ENCODE measurements around the gene TYSND1.
"Not testable (repeated sequence)": the region's sequence is repeated elsewhere in the genome, so short reads cannot be mapped to it uniquely, and the experiment has no call there.

TYSND1 gene

DNA sequence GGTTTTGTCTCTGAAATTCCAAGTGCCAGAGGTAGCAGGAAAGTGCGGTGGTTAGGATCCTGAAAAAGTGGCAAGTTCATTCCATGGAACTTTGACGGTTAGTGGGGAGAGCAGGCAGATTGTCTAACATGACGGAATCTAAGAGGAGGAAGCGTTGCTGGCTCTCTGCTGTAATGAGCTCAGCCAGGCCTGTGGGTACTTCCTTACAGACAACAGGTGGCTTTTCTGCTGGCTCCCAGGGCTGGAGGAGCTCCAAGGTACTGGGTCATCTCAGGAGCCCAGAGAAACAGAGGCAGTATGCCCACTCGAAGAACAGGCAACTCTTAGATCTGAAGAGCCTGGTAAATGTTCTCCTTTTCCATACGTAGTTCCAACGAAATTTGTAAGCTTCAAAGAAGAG lies 10.8 kb downstream of the TYSND1 start:
- in situ Hi-C loops (cut with MboI; ENCODE audit: low sequenced_read_pairs), result no loop called here

DNA sequence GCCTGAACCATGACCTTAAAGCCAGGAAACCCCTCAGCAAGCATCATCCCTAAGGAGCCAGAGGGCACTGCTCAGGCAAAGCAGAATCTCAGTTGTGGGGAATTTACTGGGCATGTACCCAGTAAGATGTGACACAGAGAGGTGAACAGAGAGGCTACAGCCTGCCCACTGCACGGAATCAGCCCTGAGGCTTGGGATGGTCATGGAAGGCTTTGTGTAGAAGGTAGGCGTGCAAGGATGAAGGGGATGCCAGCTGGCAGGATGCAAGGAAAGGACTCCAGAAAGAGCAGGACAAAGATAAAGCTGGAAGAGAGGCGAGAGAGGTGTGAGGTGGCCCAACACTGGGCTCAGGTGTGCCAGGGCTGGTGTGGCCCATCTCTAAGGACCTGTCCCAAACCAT lies 11.5 kb downstream of the TYSND1 start:
- in situ Hi-C loops (cut with MboI; ENCODE audit: low sequenced_read_pairs), result no loop called here

GRCh38 chr10:70132098-70133029 lies 14.1 kb downstream of the TYSND1 start, which contains the start of gene AIFM2:
TSS of gene AIFM2 (minus strand) at chr10:70132825. CDS start at chr10:70124084, 8,741 bp downstream.
- in situ Hi-C loops (cut with MboI; ENCODE audit: low sequenced_read_pairs), result no loop called here

DNA sequence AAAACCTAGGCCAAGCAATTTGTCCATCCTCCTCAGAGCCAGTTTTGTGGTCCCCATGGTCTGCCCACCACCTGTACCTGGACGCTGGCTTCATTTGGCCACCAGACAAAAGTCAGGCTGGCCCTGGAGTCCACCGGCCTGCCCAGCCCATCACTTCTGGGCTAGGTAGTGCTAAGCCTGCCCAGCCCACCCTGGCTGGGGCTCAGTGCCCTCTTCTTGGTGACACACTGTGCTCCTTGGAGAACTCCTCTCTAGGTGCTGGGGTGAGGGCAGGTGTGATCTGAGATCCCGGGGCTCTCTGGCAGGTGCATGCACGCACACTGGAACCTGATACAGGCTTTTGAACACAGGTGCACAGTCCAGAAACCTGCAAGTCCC lies 15.0 kb downstream of the TYSND1 start:
- in situ Hi-C loops (cut with MboI; ENCODE audit: low sequenced_read_pairs), result no loop called here

- in situ Hi-C loops (cut with MboI; ENCODE audit: low sequenced_read_pairs), result no loop called here
These were observed 15.5 kb downstream of the TYSND1 start for GRCh38 chr10:70130878-70131559.

DNA sequence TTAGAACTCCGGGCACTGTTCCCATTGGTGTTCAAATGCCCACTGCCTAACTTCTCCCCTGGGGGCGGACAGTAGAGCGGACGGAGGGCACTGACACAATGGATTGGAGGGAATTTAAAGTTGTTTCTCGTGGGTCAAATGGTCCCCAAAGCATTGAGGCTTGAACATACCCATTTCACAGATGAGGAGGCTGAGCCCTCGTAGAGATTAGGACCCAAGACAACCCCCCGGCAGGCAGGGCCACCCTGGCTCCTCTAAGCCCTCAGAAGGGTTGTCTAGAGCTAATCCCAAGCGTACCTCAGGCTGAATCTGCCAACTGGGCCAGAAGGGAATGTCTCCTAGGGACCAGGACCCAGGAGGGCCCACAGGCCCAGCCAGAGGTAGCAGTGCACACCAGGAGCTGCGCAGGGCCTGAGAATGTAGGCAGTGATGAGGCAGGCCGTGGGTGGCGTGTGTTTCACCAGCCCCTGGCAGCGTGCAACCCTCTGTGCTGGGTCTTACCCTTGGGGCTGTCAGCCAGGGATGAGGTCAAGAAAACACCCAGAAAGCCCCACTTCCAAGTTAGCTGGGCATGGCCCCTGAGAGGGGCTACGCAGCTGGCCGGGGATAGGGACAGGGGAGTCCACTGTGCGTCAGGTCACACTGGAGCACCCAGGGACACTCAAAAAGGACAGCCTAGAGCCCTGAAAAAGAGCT lies 19.7 kb downstream of the TYSND1 start:
- in situ Hi-C loops (cut with MboI; ENCODE audit: low sequenced_read_pairs), result no loop called here

DNA sequence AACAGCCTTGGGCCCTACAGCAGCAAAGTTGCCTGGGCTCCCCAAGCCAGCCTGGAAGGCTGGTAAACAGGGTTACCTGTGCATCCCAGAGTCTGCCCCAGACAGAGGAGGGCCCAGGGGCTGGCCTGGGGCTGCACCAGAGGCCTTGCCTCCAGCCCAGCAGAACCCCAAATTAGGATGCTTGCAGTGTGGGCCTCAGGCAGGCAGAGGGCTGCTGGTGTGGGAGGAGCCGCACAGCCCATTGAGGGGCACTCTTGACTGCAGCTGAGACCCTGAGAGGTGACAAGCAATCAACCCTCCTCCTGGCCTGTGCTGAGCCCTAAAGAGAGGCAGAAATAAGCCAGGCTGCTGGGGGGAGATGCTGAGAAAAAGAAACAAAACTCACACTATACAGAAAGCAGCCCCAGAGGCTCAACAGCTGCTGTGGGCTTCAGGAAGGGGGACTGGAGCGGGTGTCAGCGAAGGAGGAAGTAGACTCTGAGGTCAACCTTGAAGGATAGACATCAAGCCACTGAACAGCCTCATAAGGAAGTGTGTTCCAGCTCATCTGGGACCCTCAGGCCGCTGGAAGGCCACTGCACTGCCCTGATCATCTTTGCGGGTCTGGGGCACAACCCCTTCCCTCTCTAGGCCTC lies 20.5 kb downstream of the TYSND1 start:
- in situ Hi-C loops (cut with MboI; ENCODE audit: low sequenced_read_pairs), result no loop called here

GRCh38 chr10:70124918-70125317 lies 21.6 kb downstream of the TYSND1 start:
- in situ Hi-C loops (cut with MboI; ENCODE audit: low sequenced_read_pairs), result no loop called here

DNA sequence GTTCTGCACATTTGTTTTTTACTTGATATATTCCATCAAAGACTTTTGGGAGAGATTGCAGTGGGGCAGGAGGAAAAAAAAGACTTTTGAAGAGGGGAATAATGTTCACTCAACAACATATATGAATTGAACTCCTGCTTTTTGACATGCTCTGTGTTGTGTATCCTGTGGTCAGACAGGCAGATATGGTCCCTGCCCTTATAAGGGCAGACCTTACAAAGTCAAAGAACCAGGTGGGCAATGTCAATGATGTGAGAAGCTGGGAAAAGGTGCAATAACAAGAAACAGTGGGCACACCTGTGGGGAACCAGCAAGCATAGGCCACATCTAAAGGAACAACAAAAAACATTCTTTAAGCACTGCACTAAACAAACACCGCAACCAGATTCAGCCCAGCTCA lies 22.1 kb downstream of the TYSND1 start:
- in situ Hi-C loops (cut with MboI; ENCODE audit: low sequenced_read_pairs), result no loop called here

DNA sequence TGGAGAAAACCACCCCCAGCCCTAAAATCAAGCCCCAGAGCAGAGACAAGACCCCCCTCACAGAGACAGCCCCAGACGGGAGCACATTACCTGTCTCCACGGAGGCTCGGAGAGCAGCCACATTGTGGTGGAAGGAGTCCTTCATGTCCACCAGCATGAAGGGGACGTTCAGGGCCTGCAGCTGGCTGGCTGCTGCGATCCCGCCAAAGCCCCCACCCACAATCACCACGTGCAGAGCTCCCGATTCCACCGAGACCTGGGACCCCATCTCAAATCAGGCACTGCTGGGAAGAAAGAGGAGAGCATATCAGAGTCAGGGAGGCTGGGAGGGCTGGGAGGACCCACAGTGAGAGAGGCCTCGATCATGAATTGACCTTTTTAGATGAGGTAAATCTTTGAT lies 22.7 kb downstream of the TYSND1 start:
- in situ Hi-C loops (cut with MboI; ENCODE audit: low sequenced_read_pairs), result no loop called here

DNA sequence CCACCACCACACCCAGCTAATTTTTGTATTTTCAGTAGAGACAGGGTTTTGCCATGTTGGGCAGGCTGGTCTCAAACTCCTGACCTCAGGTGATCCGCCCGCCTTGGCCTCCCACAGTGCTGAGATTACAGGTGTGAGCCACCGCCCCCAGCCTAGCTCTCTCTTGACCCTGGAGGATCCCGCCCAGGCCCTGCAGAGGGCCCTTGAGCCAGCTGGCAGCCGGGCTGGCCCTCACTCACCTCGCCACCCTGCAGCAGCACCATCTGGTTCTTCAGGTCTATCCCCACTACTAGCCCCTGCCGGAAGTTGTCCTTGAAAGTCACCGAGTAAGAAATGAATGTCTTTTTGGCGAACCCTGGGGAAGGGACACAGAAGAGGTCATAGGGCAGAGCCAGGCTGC lies 23.3 kb downstream of the TYSND1 start:
- in situ Hi-C loops (cut with MboI; ENCODE audit: low sequenced_read_pairs), result not testable (repeated sequence)

GRCh38 chr10:70122742-70123141 lies 23.8 kb downstream of the TYSND1 start:
- in situ Hi-C loops (cut with MboI; ENCODE audit: low sequenced_read_pairs), result no loop called here

GRCh38 chr10:70121281-70121949 lies 25.1 kb downstream of the TYSND1 start:
- in situ Hi-C loops (cut with MboI; ENCODE audit: low sequenced_read_pairs), result no loop called here

- in situ Hi-C loops (cut with MboI; ENCODE audit: low sequenced_read_pairs), result no loop called here
These were observed 26.1 kb downstream of the TYSND1 start for GRCh38 chr10:70120417-70120816.

DNA sequence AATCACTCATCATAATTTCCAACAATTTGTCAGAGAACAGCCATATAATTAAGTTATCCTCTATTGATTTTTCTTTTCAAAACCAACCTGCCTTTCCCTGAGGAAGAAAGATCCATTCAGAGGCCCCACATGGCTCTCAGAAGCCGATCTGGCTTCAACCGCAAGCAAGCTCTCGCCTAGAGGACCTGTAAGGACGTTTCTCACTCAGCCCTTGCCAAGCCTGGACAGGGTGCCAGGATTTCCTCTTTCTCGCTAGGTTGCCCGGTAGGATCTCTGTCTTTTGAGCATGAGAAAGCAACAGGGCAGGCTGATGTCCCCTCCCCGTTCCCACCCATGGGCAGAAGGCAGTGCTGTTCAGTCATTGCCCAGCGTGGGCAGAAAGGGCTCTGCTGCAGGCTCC lies 26.9 kb downstream of the TYSND1 start:
- in situ Hi-C loops (cut with MboI; ENCODE audit: low sequenced_read_pairs), result no loop called here

DNA sequence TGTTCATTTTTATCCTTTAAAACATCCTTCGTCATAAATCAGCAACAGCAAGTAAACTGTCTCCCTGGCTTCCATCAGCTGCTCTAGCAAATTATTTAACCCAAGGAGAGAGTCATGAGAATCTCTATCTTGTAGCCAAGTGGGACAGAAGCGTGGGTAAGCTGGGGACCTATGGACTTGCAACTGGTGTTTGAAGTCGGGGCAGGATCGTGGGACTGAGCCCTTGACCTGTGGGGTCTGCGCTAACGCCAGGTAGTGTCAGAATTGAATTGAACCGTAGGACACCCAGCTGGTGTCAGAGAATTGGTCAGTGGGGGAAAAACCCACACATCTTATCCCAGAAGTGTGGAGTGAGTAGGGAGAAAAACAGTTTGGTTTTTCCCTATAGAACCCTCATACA lies 27.3 kb downstream of the TYSND1 start:
- in situ Hi-C loops (cut with MboI; ENCODE audit: low sequenced_read_pairs), result no loop called here

GRCh38 chr10:70118196-70118595 lies 28.3 kb downstream of the TYSND1 start:
- in situ Hi-C loops (cut with MboI; ENCODE audit: low sequenced_read_pairs), result no loop called here

- in situ Hi-C loops (cut with MboI; ENCODE audit: low sequenced_read_pairs), result no loop called here
These were observed 28.9 kb downstream of the TYSND1 start for GRCh38 chr10:70117646-70118045.

DNA sequence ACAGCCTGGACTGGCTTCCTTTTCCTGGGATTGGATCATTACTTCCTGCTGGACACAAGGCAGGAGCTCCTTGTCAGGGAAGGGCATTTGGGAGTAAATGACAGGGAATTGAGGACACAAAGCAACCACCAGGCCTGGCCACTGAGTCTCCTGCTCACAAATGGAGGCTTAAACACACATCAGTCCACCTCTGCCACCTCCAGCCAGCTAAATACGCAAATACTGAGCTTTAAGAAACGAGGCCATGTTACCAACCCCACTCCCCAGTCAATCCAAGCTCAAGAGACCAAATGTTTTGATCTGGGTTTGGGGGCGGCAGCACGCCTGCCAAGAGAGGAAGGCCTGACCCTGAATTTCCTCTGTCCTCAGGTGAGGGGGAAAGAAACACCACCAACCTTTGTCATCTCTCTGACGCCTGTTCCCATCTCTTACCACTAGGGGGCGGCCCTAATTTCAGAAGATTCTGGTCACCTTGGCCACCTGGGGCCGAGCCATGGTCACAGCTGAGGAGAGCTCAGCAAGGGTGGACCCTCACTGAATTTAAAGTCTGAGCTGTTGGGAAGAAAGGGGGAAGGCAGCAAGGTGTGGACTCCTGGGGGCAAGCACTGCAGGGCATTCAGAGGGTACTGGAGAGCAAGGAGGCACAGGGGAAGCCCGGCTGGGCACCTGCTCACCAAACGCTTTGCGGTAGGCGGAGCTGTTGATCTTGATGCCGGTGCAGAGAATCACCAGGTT lies 30.4 kb downstream of the TYSND1 start:
- in situ Hi-C loops (cut with MboI; ENCODE audit: low sequenced_read_pairs), result no loop called here

DNA sequence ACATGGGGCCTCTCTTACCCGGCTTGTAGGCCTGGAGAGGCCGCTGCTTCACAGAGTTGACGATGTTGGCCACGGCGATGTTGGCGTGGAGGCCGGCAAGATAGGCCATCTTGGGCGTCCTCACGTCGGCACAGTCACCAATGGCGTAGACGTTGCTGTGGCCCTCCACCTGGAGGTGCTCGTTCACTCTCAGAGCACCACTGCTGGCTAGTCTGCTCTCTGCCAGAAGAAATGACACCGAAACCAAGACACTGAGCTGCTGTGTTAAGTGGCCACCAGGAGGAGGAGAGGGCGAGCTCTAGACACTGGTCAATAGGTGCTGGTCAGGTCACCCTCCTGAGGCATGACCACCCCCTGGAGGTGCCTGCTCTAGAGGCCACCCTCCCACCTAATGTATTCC lies 31.6 kb downstream of the TYSND1 start:
- in situ Hi-C loops (cut with MboI; ENCODE audit: low sequenced_read_pairs), result no loop called here

All from hTERT RPE-1 (cell line).